Calu3 (cell line): ENCODE data around the gene VARS1. TPM values are rescaled to one million over a fixed set of nuclear protein-coding genes. Genes with fewer than 3 reads are reported as not detected.

ENCODE experiments used
- BruUV-seq: library from RNA; stranded (reverse); fragments of 400-500 nt; replicated peaks from 2 replicates; lab custom pipeline; 2021; lab: Mats Ljungman, UMichigan
- CTCF ChIA-PET: fragments of 300-600 bp; sonication (Branson Sonifier 250); formaldehyde crosslinking; loops from one replicate; lab custom pipeline; 2022; ENCODE audit warnings: antibody characterized with exemption; lab: Charles Lee
- DNase-seq: peaks from one replicate; pipeline ENCODE4 v3.0.0; 2022
- H3K27ac Mint-ChIP-seq: one replicate; pipeline ENCODE4 v1.8.0; 2022; ENCODE audit warnings: mixed read lengths; ENCODE audit not compliant: unreplicated experiment
- H3K27me3 Mint-ChIP-seq: one replicate; pipeline ENCODE4 v1.8.0; 2022; ENCODE audit warnings: mixed read lengths; ENCODE audit not compliant: unreplicated experiment
- H3K36me3 Mint-ChIP-seq: one replicate; pipeline ENCODE4 v1.8.0; 2022; ENCODE audit warnings: mild to moderate bottlenecking, moderate library complexity, mixed read lengths; ENCODE audit not compliant: insufficient read depth, unreplicated experiment
- H3K4me1 Mint-ChIP-seq: one replicate; pipeline ENCODE4 v1.8.0; 2022; ENCODE audit warnings: mild to moderate bottlenecking, low read depth, mixed read lengths; ENCODE audit not compliant: unreplicated experiment
- H3K4me3 Mint-ChIP-seq: one replicate; pipeline ENCODE4 v1.8.0; 2022; ENCODE audit warnings: mild to moderate bottlenecking, low read depth, moderate library complexity, mixed read lengths; ENCODE audit not compliant: unreplicated experiment
- H3K9me3 Mint-ChIP-seq: one replicate; pipeline ENCODE4 v1.8.0; 2022; ENCODE audit warnings: low read depth, mixed read lengths; ENCODE audit not compliant: unreplicated experiment
- intact Hi-C: fragments of 100-400 bp; cut with micrococcal nuclease; formaldehyde crosslinking; loops from one replicate; pipeline ENCODE4 v1.10.0; 2022; ENCODE audit not compliant: unreplicated experiment
- total RNA-seq: library from RNA; stranded (reverse); gene quantifications from 2 replicates; pipeline ENCODE4 v1.2.3, GENCODE V29; 2022
- TF ChIP-seq, protein P1 (sequence below): fragments of 200-600 bp; IDR thresholded peaks from one replicate; pipeline ENCODE4 v1.8.0; 2022; ENCODE audit warnings: antibody characterized with exemption; ENCODE audit not compliant: unreplicated experiment

The VARS1 gene
- total RNA-seq, 1 experiment from 2014 or later: 316 TPM

GRCh38 chr6:31765910-31766794 is 29.4 kb downstream of the VARS1 start:
- peaks cover 29% of the 10 kb centered on the region for H3K36me3 Mint-ChIP-seq
- intact Hi-C loops: no loop called here
- CTCF ChIA-PET: no interaction called here
- TF ChIP-seq, protein P1, sequence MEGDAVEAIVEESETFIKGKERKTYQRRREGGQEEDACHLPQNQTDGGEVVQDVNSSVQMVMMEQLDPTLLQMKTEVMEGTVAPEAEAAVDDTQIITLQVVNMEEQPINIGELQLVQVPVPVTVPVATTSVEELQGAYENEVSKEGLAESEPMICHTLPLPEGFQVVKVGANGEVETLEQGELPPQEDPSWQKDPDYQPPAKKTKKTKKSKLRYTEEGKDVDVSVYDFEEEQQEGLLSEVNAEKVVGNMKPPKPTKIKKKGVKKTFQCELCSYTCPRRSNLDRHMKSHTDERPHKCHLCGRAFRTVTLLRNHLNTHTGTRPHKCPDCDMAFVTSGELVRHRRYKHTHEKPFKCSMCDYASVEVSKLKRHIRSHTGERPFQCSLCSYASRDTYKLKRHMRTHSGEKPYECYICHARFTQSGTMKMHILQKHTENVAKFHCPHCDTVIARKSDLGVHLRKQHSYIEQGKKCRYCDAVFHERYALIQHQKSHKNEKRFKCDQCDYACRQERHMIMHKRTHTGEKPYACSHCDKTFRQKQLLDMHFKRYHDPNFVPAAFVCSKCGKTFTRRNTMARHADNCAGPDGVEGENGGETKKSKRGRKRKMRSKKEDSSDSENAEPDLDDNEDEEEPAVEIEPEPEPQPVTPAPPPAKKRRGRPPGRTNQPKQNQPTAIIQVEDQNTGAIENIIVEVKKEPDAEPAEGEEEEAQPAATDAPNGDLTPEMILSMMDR: no peak
- no peak overlapping the region for H3K27ac Mint-ChIP-seq
- BruUV-seq: no TSS peak
- no peaks in the 10 kb centered on the region for H3K27me3 Mint-ChIP-seq
- DNase-seq: no peak
- no peaks in the 10 kb centered on the region for H3K9me3 Mint-ChIP-seq
- H3K4me1 Mint-ChIP-seq: peaks cover 17% of the 10 kb centered on the region
- no peak overlapping the region for H3K4me3 Mint-ChIP-seq

GRCh38 chr6:31765559-31765909 is 30.0 kb downstream of the VARS1 start:
- no peak overlapping the region for H3K4me3 Mint-ChIP-seq
- CTCF ChIA-PET: no interaction called here
- DNase-seq: no peak
- TF ChIP-seq, protein P1: no peak
- H3K27ac Mint-ChIP-seq: no peak overlapping the region
- peaks cover 21% of the 10 kb centered on the region for H3K4me1 Mint-ChIP-seq
- intact Hi-C loops: no loop called here
- H3K36me3 Mint-ChIP-seq: peaks cover 32% of the 10 kb centered on the region
- BruUV-seq: no TSS peak
- H3K27me3 Mint-ChIP-seq: no peaks in the 10 kb centered on the region
- H3K9me3 Mint-ChIP-seq: no peaks in the 10 kb centered on the region

- H3K9me3 Mint-ChIP-seq: no peaks in the 10 kb centered on the region
- CTCF ChIA-PET: no interaction called here
- BruUV-seq: TSS peak; percentile 31
- TF ChIP-seq, protein P1: no peak
- no peak overlapping the region for H3K4me3 Mint-ChIP-seq
- no peak overlapping the region for H3K27ac Mint-ChIP-seq
- DNase-seq: no peak
- intact Hi-C loops: no loop called here
- peaks cover 40% of the 10 kb centered on the region for H3K36me3 Mint-ChIP-seq
- peaks cover 18% of the 10 kb centered on the region for H3K4me1 Mint-ChIP-seq
- no peaks in the 10 kb centered on the region for H3K27me3 Mint-ChIP-seq
These were observed 31.4 kb downstream of the VARS1 start for GRCh38 chr6:31764198-31764597.

GRCh38 chr6:31763619-31763940 is 32.0 kb downstream of the VARS1 start:
- H3K36me3 Mint-ChIP-seq: peaks cover 43% of the 10 kb centered on the region
- intact Hi-C loops: no loop called here
- no peaks in the 10 kb centered on the region for H3K9me3 Mint-ChIP-seq
- no peak overlapping the region for H3K4me3 Mint-ChIP-seq
- CTCF ChIA-PET: no interaction called here
- BruUV-seq: no TSS peak
- no peaks in the 10 kb centered on the region for H3K27me3 Mint-ChIP-seq
- TF ChIP-seq, protein P1: no peak
- H3K4me1 Mint-ChIP-seq: peaks cover 17% of the 10 kb centered on the region
- peak overlapping the region; percentile 6 for H3K27ac Mint-ChIP-seq
- DNase-seq: no peak
